ENCODE measurements around the gene PFN2. TPM values are rescaled to one million over a fixed set of nuclear protein-coding genes. Genes with fewer than 3 reads are reported as not detected.

PFN2 gene
- total and polyA plus RNA-seq, 7 donors: 33.7 to 62.4 (median 52.5) TPM

DNA sequence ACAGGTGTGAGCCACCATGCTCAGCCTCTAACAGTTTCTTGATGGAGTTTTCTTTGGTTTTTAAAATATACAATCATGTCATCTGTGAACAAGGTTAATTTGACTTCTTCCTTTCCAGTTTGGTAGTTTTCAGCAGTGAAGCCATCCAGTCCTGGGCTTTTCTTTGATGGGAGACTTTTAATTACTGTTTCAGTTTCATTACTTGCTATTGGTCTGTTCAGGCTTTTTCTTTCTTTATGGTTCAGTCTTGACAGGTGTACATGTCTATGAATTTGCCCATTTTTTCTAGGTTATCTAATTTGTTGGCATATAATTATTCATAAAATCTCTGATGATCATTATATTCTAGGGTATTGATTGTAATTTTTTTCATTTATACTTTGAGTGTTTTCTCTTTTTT lies 36.8 kb downstream of the PFN2 start:
- Histone ChIP-seq H3K4me1 (peaks cover 0 to 19% (median 11%) of the 10 kb centered on the region in 4 donors), H3K4me3 (no peak overlapping the region), H3K27ac (no peak overlapping the region), H3K36me3 (no peaks in the 10 kb centered on the region), H3K9me3 (no peaks in the 10 kb centered on the region), H3K27me3 (no peaks in the 10 kb centered on the region)
- TF ChIP-seq POLR2A (IDR thresholded peaks at IDR 0.05) (no peak), POLR2AphosphoS5 (IDR thresholded peaks at IDR 0.05) (no peak), EP300 (IDR thresholded peaks at IDR 0.05) (no peak)
- TF ChIP-seq, protein P1, sequence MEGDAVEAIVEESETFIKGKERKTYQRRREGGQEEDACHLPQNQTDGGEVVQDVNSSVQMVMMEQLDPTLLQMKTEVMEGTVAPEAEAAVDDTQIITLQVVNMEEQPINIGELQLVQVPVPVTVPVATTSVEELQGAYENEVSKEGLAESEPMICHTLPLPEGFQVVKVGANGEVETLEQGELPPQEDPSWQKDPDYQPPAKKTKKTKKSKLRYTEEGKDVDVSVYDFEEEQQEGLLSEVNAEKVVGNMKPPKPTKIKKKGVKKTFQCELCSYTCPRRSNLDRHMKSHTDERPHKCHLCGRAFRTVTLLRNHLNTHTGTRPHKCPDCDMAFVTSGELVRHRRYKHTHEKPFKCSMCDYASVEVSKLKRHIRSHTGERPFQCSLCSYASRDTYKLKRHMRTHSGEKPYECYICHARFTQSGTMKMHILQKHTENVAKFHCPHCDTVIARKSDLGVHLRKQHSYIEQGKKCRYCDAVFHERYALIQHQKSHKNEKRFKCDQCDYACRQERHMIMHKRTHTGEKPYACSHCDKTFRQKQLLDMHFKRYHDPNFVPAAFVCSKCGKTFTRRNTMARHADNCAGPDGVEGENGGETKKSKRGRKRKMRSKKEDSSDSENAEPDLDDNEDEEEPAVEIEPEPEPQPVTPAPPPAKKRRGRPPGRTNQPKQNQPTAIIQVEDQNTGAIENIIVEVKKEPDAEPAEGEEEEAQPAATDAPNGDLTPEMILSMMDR (IDR thresholded peaks at IDR 0.05): no peak
- DNase-seq: no peak
- intact Hi-C loops (cut with DNase I): no loop called here

GRCh38 chr3:149933008-149933407 lies 37.7 kb downstream of the PFN2 start:
- TF ChIP-seq POLR2AphosphoS5 (IDR thresholded peaks at IDR 0.05) (no peak), POLR2A (IDR thresholded peaks at IDR 0.05) (no peak), EP300 (IDR thresholded peaks at IDR 0.05) (no peak)
- peaks cover 0 to 2% (median 0%) of the 10 kb centered on the region in 4 donors for H3K36me3 ChIP-seq
- intact Hi-C loops (cut with DNase I): no loop called here
- WGBS, 2 donors: 100% methylated on average over 1 of the region's 1 CpG
- no peaks in the 10 kb centered on the region for H3K9me3 ChIP-seq
- H3K27ac ChIP-seq: no peak overlapping the region
- no peaks in the 10 kb centered on the region for H3K27me3 ChIP-seq
- DNase-seq: no peak
- H3K4me1 ChIP-seq: peaks cover 0 to 14% (median 9%) of the 10 kb centered on the region in 4 donors
- no peak overlapping the region for H3K4me3 ChIP-seq

GRCh38 chr3:149920119-149920518 lies 50.6 kb downstream of the PFN2 start:
- Histone ChIP-seq H3K27ac (no peak overlapping the region), H3K9me3 (no peaks in the 10 kb centered on the region), H3K27me3 (no peaks in the 10 kb centered on the region), H3K36me3 (peaks cover 0 to 20% (median 4%) of the 10 kb centered on the region in 4 donors), H3K4me3 (no peak overlapping the region), H3K4me1 (no peaks in the 10 kb centered on the region)
- no peak for TF ChIP-seq POLR2A (IDR thresholded peaks at IDR 0.05)
- TF ChIP-seq EP300 (IDR thresholded peaks at IDR 0.05): no peak
- TF ChIP-seq POLR2AphosphoS5 (IDR thresholded peaks at IDR 0.05): no peak
- TF ChIP-seq, protein P1 (IDR thresholded peaks at IDR 0.05): no peak
- intact Hi-C loops (cut with DNase I): no loop called here
- 98% methylated on average over 3 of the region's 3 CpGs for WGBS, 2 donors
- DNase-seq: no peak

DNA sequence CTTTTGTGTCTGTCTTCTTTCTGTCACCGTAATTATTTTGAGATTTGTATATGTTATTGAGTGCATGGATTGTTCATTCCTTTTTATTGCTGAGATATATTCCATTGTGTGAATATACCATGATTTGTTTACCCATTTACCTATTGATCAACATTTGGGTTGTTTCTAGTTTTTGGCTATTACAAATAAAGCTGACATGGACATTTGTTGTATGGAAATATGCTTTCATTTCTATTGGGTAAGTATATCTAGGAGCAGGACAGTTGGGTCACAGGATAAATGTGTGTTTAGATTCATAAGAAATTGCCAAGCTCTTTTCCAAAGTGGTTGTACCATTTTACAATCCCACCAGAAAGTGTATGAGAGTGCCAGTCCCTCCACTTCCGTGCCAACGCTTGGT lies 51.2 kb downstream of the PFN2 start:
- no peaks in the 10 kb centered on the region for H3K9me3 ChIP-seq
- WGBS, 2 donors: 96 to 98% methylated on average over 3 of the region's 3 CpGs
- no peaks in the 10 kb centered on the region for H3K27me3 ChIP-seq
- TF ChIP-seq, protein P1 (IDR thresholded peaks at IDR 0.05): no peak
- TF ChIP-seq POLR2AphosphoS5 (IDR thresholded peaks at IDR 0.05) (no peak), POLR2A (IDR thresholded peaks at IDR 0.05) (no peak), EP300 (IDR thresholded peaks at IDR 0.05) (no peak)
- no peaks in the 10 kb centered on the region for H3K4me1 ChIP-seq
- no peak for DNase-seq
- no peak overlapping the region for H3K27ac ChIP-seq
- H3K4me3 ChIP-seq: no peak overlapping the region
- H3K36me3 ChIP-seq: peaks cover 0 to 20% (median 4%) of the 10 kb centered on the region in 4 donors
- intact Hi-C loops (cut with DNase I): no loop called here

GRCh38 chr3:149917124-149917667 lies 53.5 kb downstream of the PFN2 start:
- no peak overlapping the region for H3K4me3 ChIP-seq
- no peaks in the 10 kb centered on the region for H3K4me1 ChIP-seq
- H3K36me3 ChIP-seq: peaks cover 0 to 15% (median 4%) of the 10 kb centered on the region in 4 donors
- DNase-seq: no peak
- intact Hi-C loops (cut with DNase I): no loop called here
- no peaks in the 10 kb centered on the region for H3K9me3 ChIP-seq
- TF ChIP-seq EP300 (IDR thresholded peaks at IDR 0.05) (no peak), POLR2A (IDR thresholded peaks at IDR 0.05) (no peak)
- 81 to 88% methylated on average over 5 of the region's 5 CpGs for WGBS, 2 donors
- H3K27ac ChIP-seq: no peak overlapping the region
- H3K27me3 ChIP-seq: no peaks in the 10 kb centered on the region

Small RNA genes lying within 50 kb of the gene (small RNA-seq; reads per million reads assigned to genes)
- gene RNU6-720P: 0 reads per million in 3 donors

Other genes starting within 250 kb of the PFN2 start
- gene COMMD2, start 218.4 kb downstream of the PFN2 start, total RNA-seq: 10 to 100 TPM; 17.1 to 27.5 (median 22.6) TPM
- gene COMMD2, start 218.4 kb downstream of the PFN2 start, polyA plus RNA-seq: 10 to 100 TPM; 10.2 to 14.3 (median 12.1) TPM
- not detected for gene ANKUB1, start 178.3 kb downstream of the PFN2 start, total RNA-seq
- gene ANKUB1, start 178.3 kb downstream of the PFN2 start, polyA plus RNA-seq: not detected
- 100 to 1,000 TPM in 2 of 4 donors, 10 to 100 TPM in 2; 78.3 to 110 (median 94.1) TPM for gene RNF13, start 157.7 kb downstream of the PFN2 start, total RNA-seq
- gene RNF13, start 157.7 kb downstream of the PFN2 start, polyA plus RNA-seq: 10 to 100 TPM; 15.6 to 34.4 (median 19.0) TPM

All from sigmoid colon (tissue), 7 donors.